HG03280 (cell line): Measurements from ENCODE around the gene SRL.
"Not testable (repeated sequence)": the region's sequence is repeated elsewhere in the genome, so short reads cannot be mapped to it uniquely, and the experiment has no call there.

Experiments
- ATAC-seq: cut with Tn5 transposase; IDR thresholded peaks from one replicate; pipeline ENCODE4 v1.9.1; 2021; ENCODE audit warnings: mild to moderate bottlenecking, moderate library complexity; ENCODE audit not compliant: unreplicated experiment

SRL gene

DNA sequence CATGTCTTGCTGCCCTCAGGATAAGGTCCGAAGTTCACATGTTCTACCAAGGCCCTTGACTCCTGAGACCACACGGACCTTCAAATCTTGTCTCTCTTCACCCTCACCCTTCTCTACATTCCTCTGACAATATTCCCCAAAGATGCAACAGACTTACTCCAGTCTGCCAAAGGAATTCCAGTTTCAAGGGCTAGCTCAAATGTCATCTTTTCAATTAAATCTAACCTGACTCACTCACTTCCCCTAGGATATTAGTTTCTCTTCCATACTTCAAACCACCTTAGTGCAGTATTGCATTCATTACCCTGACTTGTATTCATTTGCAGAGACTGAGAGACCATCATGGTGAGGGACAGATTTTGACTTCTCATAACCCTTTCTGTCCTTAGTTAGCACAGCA lies 66.0 kb downstream of the SRL start:
- ATAC-seq, result no peak

- ATAC-seq, result no peak
Measured at GRCh38 chr16:4172070-4172469, 69.8 kb downstream of the SRL start.

GRCh38 chr16:4169415-4169814 lies 72.5 kb downstream of the SRL start:
- ATAC-seq, result no peak

DNA sequence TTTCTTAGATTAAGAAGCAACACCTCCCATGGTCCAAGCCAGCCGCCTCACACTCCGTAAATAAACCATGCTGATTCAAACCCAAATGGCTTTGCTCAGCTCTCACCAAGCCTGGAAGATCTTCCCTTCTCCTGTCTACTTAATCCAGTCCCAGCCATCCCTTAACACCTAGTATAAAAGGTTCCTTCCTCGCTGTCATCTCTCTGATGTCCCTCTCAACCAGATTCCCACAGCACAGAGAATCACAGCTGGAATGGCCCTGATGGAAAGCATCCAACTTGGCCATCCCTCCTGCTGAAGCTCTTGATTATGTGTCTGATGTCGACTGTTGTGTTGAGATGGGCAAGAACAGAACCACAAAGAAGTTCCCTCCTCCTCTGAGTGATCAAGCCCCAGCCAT lies 75.1 kb downstream of the SRL start:
- ATAC-seq, result no peak

GRCh38 chr16:4160658-4161430 lies 81.0 kb downstream of the SRL start:
- ATAC-seq, result no peak

- no peak for ATAC-seq
Measured at GRCh38 chr16:4159726-4160125, 82.2 kb downstream of the SRL start.

DNA sequence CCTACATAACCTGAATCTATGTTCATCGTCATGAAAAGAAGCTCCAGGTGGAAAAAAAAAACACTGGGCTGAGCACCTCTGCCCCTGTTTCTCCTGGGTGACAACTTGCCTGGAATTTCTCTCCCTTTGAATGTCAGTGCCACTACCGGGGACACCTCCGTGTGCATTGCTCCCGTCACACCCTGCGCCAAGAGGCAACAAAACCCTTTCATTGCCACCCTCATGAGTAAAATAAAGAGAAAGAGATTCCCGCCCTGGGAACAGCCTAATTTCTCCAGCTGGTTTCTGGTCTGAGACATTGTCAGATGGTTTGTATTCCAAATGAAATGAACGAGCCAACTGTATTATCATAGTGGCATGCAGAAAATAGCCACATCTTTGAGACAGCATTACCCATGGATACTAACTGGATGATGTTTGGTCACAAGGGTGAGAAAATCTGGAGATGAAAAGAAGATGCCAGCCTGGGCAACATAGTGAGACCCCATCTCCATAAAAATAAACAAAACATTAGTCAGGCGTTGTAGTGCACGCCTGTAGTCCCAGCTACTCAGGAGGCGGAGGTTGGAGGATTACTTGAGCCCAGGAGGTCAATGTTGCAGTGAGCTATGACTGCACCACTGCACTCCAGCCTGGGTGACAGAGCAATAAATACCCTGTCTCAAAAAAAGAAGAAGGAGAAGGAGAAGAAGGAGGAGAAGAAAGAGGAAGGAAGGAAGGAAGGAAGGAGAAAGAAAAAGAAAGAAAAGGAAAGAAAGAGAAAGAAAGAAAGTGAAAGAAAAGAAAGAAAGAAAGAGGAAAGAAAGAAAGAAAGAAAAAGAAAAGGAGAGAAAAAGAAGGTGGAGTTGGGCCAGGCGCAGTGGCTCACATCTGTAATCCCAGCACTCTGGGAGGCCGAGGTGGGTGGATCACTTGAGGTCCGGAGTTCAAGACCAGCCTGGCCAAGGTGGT lies 83.5 kb downstream of the SRL start:
- no peak for ATAC-seq

DNA sequence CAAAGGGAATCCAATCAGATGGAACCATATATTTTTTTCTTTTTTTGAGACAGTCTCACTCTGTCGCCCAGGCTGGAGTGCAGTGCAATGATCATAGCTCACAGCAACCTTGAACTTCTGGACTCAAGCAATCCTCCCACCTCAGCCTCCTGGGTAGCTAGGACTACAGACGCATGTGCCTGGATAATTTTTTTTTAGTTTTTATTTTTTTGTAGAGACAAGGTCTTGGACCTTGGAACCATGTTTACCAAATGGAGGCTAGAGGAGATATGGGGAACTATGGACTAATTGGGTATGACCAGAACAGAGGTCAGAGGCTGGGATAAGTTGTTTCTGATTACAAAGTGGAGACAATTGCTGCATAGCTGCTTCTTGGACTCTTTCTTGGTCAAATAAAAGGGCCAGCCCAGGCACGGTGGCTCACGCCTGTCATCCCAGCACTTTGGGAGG lies 84.5 kb downstream of the SRL start:
- ATAC-seq, result no peak

DNA sequence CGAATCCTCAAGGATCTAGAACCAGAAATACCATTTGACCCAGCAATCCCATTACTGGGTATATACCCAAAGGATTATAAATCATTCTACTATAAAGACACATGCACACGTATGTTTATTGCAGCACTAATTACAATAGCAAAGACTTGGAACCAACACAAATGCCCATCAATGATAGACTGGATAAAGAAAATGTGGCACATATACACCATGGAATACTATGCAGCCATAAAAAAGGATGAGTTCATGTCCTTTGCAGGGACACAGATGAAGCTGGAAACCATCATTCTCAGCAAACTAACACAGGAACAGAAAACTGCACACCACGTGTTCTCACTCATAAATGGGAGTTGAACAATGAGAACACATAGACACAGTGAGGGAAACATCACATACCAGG lies 85.4 kb downstream of the SRL start:
- not testable (repeated sequence) for ATAC-seq

DNA sequence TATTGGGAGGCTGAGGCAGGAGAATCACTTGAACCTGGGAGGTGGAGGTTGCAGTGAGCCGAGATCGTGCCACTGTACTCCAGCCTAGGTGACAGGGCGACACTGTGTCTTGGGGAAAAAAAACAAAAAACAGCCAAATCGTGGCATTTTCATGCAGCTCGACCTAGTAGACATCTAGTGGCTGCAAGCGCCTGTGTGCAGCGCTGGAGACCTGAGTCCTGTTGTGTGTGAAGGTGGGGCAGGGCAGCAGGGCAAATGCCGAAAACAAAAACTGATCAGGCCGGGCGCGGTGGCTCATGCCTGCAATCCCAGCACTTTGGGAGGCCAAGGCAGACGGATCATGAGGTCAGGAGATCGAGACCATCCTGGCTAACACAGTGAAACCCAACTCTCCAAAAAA lies 88.5 kb downstream of the SRL start:
- ATAC-seq, result not testable (repeated sequence)

- no peak for ATAC-seq
Measured at GRCh38 chr16:4152267-4152666, 89.6 kb downstream of the SRL start.

DNA sequence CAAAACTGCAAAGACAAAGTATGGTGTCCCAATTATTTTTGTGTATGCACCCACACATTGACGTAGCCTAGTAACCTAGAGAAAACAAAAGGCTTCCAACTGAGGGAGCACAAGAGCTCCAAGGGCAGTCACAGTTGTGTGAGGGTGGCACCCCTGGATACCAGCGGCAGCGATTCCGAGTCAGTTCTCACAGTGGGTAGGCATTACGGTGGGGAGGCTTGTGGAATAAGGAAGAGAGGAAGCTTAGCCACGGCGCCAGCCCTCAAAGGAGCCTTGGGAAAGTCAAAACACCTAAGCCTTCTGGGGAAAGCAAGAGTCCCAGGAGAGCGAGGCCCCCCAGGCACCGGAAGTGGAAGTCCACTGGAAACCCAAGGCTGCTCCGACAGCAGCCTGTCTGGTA lies 94.6 kb downstream of the SRL start:
- no peak for ATAC-seq

- ATAC-seq, result no peak
Measured at GRCh38 chr16:4142268-4142667, 99.6 kb downstream of the SRL start.

GRCh38 chr16:4141604-4142003 lies 100.3 kb downstream of the SRL start:
- ATAC-seq, result no peak

DNA sequence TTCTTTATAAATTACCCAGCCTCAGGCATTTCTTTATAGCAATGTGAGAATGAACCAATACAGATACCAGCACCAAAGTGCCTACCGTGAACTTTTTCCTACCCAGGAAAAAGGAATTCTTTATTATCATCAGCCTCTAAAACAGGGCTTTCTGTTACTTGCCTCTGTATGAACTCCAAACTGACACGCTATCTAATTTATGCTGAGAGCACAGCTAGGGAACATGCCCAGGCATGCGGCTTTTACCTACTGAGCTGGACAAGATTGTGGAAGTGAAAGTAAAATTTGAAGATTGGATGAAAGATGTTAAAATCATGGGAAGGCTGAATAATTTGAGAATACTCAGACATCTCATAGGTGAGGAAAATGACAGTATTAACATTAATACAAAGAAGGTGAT lies 101.2 kb downstream of the SRL start:
- ATAC-seq, result no peak

DNA sequence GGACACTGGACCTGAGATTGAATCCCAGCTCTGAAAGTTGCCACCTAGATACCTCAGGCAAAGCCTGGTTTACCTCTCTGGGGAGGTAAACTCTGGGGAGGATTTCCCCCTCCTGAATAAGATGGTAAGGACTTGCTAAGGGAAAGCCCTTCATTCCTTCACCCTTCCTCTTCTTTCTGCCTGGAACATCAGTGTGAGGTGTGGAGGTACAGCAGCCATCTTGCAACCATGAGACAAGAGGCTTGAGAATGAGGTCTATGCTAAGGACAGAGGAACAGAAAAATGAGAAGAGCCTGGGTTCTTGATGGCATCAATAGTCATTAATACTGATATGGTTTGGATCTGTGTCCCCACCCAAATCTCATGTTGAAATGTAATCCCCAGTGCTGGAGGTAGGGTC lies 101.9 kb downstream of the SRL start:
- no peak for ATAC-seq
